ENCODE measurements around the gene GIPC3.
"Not testable (repeated sequence)": the region's sequence is repeated elsewhere in the genome, so short reads cannot be mapped to it uniquely, and the experiment has no call there.

Gene GIPC3

GRCh38 chr19:3578390-3578789 is 6.9 kb upstream of the GIPC3 start:
- DNase-seq = no peak

DNA sequence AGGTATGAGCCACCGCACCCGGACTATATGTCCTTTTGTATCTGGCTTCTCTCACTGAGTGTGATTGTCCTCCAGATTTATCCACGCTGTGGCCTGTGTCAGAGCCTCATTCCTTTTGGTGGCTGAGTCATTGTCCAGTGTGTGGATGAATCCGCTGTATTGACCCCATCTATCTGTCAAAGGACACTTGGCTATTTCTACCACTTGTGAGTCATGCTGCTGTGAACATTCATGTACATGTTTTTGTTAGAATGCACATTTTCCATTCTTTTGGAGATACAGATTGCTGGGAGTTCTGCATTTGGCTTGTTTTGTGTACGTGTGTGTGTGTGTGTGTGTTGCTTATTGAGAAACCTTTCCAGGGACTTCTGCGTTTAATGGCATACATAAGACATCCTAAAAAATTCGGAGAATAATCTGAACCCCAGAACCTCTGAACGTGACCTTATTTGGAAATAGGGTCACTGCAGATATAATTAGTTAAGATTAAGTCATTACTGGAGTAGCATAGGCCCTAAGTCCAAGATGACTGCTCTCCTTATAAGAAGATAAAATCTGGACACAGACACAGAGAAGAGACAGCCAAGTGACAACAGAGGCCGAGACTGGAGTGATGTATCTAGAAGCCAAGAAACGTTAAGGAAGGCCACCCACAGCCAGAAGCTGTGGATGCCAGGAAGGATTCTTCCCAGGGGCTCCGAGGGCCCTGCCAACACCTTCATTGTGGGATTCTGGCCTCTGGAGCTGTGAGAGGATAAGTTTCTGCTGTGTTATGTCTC is 4.9 kb upstream of the GIPC3 start:
- no peak for DNase-seq

- not testable (repeated sequence) for DNase-seq
Measured at GRCh38 chr19:3581792-3582191, 3.5 kb upstream of the GIPC3 start.

- not testable (repeated sequence) for DNase-seq
Measured at GRCh38 chr19:3584036-3584802, 1.1 kb upstream of the GIPC3 start.

DNA sequence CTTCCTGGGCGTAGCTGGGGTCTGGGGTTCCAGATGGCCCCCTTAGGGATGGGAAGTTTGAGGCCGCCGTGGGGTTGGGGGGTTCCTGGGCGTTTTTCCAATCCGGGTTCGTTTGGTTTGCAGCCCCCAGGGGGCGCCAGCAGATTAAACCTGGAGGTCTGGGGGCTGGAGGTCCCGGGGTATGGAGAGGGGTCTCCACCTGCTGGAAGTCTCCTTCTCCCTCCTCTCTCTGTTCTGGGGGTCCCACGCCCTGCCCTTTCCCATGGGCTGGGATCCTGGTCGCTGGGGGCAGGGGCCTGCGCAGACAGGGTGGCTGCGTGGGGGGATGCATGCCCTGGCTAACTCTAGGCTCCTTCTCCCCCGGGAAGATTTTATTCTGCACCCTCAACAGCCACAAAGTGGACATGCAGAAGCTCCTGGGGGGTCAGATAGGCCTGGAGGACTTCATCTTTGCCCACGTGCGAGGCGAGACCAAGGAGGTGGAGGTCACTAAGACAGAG is 899 bp downstream of the GIPC3 start:
- DNase-seq = no peak

DNA sequence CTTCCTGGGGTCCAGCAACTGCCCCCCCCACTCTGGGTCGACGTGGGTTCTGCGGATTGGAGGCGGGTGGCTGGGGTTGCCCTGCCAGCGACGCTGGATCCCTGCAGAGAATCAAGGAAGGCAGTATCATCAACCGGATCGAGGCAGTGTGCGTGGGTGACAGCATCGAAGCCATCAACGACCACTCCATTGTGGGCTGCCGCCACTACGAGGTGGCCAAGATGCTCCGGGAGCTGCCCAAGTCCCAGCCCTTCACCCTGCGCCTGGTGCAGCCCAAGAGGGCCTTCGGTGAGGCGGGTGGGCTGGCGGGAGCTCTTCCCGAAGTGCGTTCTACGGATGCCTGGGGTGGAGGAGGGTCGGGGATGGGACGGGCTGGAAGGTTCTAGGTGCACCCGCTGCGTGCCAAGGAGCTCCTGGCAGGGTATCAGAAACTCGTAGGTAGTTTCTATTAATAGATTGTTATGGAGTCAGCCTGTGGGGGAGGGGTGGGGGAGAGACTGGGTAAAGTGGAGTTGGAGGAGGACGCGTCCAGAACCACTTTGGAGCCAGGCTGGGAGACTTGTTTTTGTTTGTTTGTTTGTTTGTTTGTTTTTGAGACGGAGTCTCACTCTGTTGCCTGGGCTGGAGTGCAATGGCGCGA is 1.5 kb downstream of the GIPC3 start:
- DNase-seq = no peak

- DNase-seq = no peak
Measured at GRCh38 chr19:3589439-3589838, 4.2 kb downstream of the GIPC3 start.

- DNase-seq = no peak
Measured at GRCh38 chr19:3589949-3590348, 4.7 kb downstream of the GIPC3 start.

- no peak for DNase-seq
Measured at GRCh38 chr19:3590991-3591659, 5.8 kb downstream of the GIPC3 start.

DNA sequence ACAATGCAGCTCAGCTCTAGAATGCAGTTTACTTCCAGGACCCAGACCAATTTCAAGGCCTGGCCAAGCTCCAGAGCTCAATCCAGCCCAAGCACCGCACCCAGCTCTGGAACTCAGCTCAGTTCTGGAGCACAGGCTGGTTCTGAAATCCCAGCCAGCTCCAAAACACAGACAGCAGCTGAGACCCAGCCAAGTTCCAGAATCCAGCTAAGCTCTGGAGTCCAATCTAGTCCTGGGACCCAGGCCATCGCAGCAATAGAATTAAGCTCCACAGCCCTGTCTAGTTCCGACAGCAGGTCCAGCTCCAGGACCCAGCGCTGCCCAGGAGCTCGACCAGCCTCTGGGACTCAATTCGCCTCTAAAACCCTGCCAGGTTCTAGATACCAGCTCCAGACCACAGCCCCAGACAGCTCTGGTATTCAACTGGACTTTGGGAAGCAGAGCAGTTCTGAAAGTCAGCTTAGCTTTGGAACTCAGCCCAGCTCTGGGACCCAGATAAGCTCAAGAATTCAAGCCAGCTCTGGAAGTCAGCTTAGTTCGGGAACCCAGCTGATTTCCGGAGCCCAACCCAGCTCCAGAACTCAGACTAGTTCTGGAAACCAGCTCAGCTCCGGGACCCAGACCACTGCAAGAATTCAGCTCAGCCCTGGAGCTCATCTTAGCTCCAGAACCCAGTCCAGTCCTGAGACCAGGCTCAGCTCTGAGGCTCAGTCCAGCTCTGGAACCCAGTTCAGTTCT is 6.8 kb downstream of the GIPC3 start:
- no peak for DNase-seq

DNA sequence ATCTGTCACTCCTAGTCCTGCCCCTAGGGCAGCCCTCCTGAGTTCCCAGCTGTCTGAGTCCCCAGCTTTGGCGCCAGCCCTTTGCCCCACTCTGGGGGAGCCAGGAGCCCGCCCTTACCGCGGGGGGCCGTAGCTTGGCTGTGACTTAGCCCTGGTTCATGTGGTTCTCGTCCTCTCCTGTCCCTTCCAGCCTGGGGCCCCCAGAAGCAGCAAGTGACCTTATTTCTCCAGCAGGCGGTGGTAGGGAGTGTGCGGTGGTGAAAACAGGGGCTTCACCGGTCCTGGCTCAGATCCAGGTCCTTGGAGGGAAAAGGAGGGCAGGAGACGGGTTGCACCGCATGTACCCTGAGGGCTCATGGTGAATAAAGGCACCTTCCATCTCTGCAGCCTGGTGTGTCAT is 7.9 kb downstream of the GIPC3 start:
- DNase-seq = no peak

DNA sequence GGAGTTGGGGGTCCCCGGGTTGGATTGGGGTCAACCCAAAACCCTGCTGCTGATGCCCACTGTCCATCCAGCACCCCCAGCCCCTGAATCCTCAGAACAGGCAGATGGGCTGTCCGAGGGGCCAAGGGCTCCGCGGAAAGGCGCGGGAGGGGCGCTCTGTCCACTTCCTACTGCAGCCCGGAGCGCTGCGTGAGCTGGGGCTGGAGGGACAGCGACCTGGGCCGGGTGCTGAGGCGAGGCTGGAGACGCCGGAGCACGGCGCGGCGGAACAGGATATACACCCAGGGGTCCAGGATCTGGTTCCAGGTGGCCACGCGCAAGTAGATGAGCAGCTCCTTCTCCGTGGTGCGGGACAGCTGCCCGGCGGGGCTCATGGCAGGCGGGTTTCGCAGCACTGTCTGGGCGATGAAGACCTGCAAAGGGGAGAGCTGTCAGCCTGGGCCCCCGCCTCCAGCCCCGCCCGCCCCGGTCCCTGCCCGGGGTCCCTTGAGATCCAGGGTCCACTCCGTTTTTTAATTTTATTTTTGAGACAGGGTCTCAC is 10.3 kb downstream of the GIPC3 start:
- no peak for DNase-seq

DNA sequence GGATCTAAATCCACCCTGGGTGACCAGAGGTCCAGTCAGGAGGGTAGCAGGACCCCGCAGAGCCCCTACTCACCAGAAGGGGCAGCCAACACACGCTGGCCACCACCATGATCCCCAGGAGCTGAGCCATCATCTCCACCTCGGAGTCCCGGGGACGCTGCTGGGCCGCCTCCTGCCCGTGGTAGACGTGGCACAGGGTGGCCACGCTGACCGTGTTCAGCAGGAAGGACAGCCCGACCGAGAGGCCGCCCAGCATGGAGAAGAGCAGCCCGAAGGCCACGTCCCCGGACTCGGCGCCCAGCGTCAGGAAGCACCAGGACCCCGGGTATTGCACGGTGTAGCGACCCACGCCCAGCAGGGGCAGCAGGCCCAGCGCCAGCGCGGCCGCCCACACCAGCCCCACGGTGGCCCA is 14.5 kb downstream of the GIPC3 start:
- no peak for DNase-seq

- DNase-seq = no peak
Measured at GRCh38 chr19:3601021-3601420, 15.7 kb downstream of the GIPC3 start.

DNA sequence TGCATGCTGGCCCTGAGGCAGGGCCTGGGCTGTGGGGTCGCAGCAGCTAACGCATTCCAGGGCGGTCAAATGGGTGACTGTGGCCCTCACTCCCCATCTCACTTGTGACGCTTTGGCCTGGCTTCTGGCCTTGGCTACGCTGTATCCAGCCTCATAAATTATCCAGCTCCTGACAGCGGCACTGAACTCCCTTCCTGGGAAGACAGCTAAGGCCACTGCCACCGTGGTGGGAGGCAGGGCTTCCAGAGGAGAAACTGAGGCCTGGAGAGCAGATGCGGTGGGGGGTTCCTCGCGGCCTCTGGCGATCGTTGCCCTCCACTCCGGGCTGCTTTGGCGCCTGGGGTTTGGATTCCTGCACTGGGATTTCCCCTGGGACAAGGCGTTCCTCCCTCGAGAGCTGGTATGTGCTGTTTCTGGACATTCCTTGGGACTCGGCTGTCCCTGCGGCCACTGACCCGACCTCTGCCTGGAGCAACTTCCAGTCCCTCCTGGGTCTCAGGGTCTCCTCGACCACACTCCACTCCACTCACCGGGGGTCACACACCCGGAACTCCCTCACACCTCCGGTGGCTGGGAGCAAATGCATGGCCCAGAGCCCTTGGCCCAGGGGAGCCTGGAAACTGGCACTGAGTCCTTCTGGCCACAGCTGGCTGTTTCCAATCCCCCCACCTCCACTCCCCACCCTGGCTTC is 18.0 kb downstream of the GIPC3 start:
- no peak for DNase-seq

- DNase-seq = no peak
Measured at GRCh38 chr19:3604227-3604986, 19.1 kb downstream of the GIPC3 start.

- no peak for DNase-seq
Measured at GRCh38 chr19:3604987-3605343, 19.7 kb downstream of the GIPC3 start.

GRCh38 chr19:3605361-3605760 is 20.1 kb downstream of the GIPC3 start:
- no peak for DNase-seq

- DNase-seq = no peak
Measured at GRCh38 chr19:3605770-3606169, 20.5 kb downstream of the GIPC3 start.

DNA sequence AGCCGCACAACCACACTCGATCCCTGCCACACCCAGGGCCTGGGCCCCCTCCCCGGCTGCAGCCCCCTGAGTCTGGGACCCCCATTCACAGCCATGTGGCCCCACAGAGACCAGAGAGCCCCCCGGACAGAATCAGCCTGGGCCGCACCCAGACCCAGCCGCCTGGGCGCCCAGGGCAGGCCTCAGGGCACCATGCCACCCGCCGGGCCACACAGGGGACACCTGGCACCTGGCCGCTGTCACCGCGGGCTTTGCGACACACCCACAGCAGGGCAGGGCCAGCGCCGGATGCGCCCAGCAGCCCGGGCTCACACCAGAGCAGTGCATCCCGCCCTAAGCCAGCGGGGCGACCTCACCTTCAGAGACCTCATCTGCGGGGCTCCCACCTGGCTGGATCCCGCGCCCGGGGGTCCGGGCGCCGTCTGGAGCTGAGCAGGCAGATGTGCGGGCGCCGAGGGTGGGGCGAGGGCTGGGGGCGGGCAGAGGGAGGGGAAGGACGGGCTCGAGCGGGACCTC is 21.0 kb downstream of the GIPC3 start:
- no peak for DNase-seq
